SU-DHL-6 (cell line): ENCODE data around the gene HTR4.

Experiments used
- H2AFZ ChIP-seq: fragments of 200-600 bp; sonication (generic); 2 replicates; pipeline ENCODE4 v1.6.1; 2014; ENCODE audit warnings: low read depth, mild to moderate bottlenecking, moderate library complexity, mixed read lengths, antibody characterized with exemption, low read length; ENCODE audit not compliant: severe bottlenecking
- H3F3A ChIP-seq: fragments of 200-600 bp; shearing (Covaris generic); 2 replicates; pipeline ENCODE4 v1.6.0; 2016; ENCODE audit warnings: antibody characterized with exemption, mild to moderate bottlenecking; ENCODE audit not compliant: insufficient read depth
- H3K27ac ChIP-seq: fragments of 200-600 bp; sonication (generic); 2 replicates; pipeline ENCODE4 v1.5.1; 2016; ENCODE audit warnings: low read depth, mild to moderate bottlenecking, low read length, moderate library complexity, mixed read lengths
- H3K27me3 ChIP-seq: fragments of 200-600 bp; sonication (generic), shearing (Covaris generic); 2 replicates; pipeline ENCODE4 v1.6.0; 2014; ENCODE audit warnings: mild to moderate bottlenecking, low read length
- H3K36me3 ChIP-seq: fragments of 200-600 bp; sonication (generic); 2 replicates; pipeline ENCODE4 v1.6.1; 2014; ENCODE audit warnings: mild to moderate bottlenecking, low read length, mixed read lengths
- H3K4me2 ChIP-seq: fragments of 300-600, 200-600 bp; shearing (Covaris generic), sonication (generic); 2 replicates; pipeline ENCODE4 v1.6.0; 2014; ENCODE audit warnings: low read length, low read depth, mild to moderate bottlenecking; ENCODE audit not compliant: poor library complexity, severe bottlenecking
- H3K4me3 ChIP-seq: fragments of 200-600 bp; sonication (generic); 2 replicates; pipeline ENCODE4 v1.5.1; 2014; ENCODE audit warnings: antibody characterized with exemption, low read length, mild to moderate bottlenecking, mixed read lengths; ENCODE audit not compliant: insufficient read depth, poor library complexity, severe bottlenecking
- H3K79me2 ChIP-seq: fragments of 200-600 bp; sonication (generic); 2 replicates; pipeline ENCODE4 v1.6.1; 2014; ENCODE audit warnings: mild to moderate bottlenecking, low read length, moderate library complexity; ENCODE audit not compliant: insufficient read depth
- H3K9ac ChIP-seq: fragments of 200-600 bp; sonication (generic); 2 replicates; pipeline ENCODE4 v1.7.0; 2014; ENCODE audit warnings: mild to moderate bottlenecking, low read length
- H3K9me2 ChIP-seq: fragments of 200-600 bp; sonication (generic); replicated peaks from 2 replicates; pipeline ENCODE4 v1.6.1; 2014; ENCODE audit warnings: low read length; ENCODE audit not compliant: insufficient read depth
- H3K9me3 ChIP-seq: fragments of 200-600 bp; sonication (generic); 2 replicates; pipeline ENCODE4 v1.6.1; 2014; ENCODE audit warnings: low read length, mixed read lengths; ENCODE audit not compliant: insufficient read depth
- H4K20me1 ChIP-seq: fragments of 200-600 bp; sonication (generic); 2 replicates; pipeline ENCODE4 v1.6.1; 2014; ENCODE audit warnings: low read depth, mild to moderate bottlenecking, antibody characterized with exemption, low read length, moderate library complexity, mixed read lengths
- CTCF ChIP-seq: fragments of 200-600 bp; sonication (generic); IDR thresholded peaks from one replicate; pipeline ENCODE4 v1.5.1; 2017; ENCODE audit warnings: antibody characterized with exemption, mild to moderate bottlenecking, low read length, moderate library complexity; ENCODE audit not compliant: insufficient read depth, poor library complexity, severe bottlenecking
- EZH2phosphoT487 ChIP-seq: fragments of 200-600 bp; sonication (generic), shearing (Covaris generic); conservative IDR thresholded peaks from 2 replicates; pipeline ENCODE4 v1.6.1; 2018; ENCODE audit warnings: mild to moderate bottlenecking, antibody characterized with exemption, low read length, moderate library complexity, mixed read lengths

Gene HTR4

GRCh38 chr5:148607406-148607805 is 46.9 kb downstream of the HTR4 start:
- Histone ChIP-seq H3K27ac (no peak overlapping the region), H3K9me3 (no peaks in the 10 kb centered on the region), H3K4me2 (no peak overlapping the region), H3F3A (no peaks in the 10 kb centered on the region), H3K9ac (no peak overlapping the region), H3K4me3 (no peak overlapping the region), H3K36me3 (no peaks in the 10 kb centered on the region), H2AFZ (no peak overlapping the region), H4K20me1 (no peaks in the 10 kb centered on the region), H3K9me2 (no peaks in the 10 kb centered on the region), H3K79me2 (no peaks in the 10 kb centered on the region), H3K27me3 (no peaks in the 10 kb centered on the region; the same call in 1 of the 2 replicates)
- TF ChIP-seq CTCF = no peak
- no peak for TF ChIP-seq EZH2phosphoT487

- Histone ChIP-seq H3K79me2 (no peaks in the 10 kb centered on the region), H3K27me3 (no peaks in the 10 kb centered on the region; the same call in 1 of the 2 replicates), H3K4me3 (no peak overlapping the region), H3K9me2 (no peaks in the 10 kb centered on the region), H3K9me3 (no peaks in the 10 kb centered on the region), H2AFZ (no peak overlapping the region), H3K9ac (no peak overlapping the region), H4K20me1 (no peaks in the 10 kb centered on the region), H3F3A (no peaks in the 10 kb centered on the region), H3K36me3 (no peaks in the 10 kb centered on the region), H3K4me2 (no peak overlapping the region), H3K27ac (no peak overlapping the region)
- no peak for TF ChIP-seq EZH2phosphoT487
- no peak for TF ChIP-seq CTCF
Observed at GRCh38 chr5:148606296-148606695, 48.0 kb downstream of the HTR4 start.

- H3K9me2 ChIP-seq = no peaks in the 10 kb centered on the region
- no peak overlapping the region for H3K27ac ChIP-seq
- no peaks in the 10 kb centered on the region for H3K36me3 ChIP-seq
- H4K20me1 ChIP-seq = no peaks in the 10 kb centered on the region
- no peak overlapping the region for H2AFZ ChIP-seq
- H3K4me3 ChIP-seq = no peak overlapping the region
- H3F3A ChIP-seq = no peaks in the 10 kb centered on the region
- TF ChIP-seq CTCF (no peak), EZH2phosphoT487 (no peak)
- no peak overlapping the region for H3K4me2 ChIP-seq
- no peak overlapping the region for H3K9ac ChIP-seq
- H3K27me3 ChIP-seq = no peaks in the 10 kb centered on the region; the same call in 1 of the 2 replicates
- no peaks in the 10 kb centered on the region; the same call in 1 of the 2 replicates for H3K9me3 ChIP-seq
- H3K79me2 ChIP-seq = no peaks in the 10 kb centered on the region
Observed at GRCh38 chr5:148599187-148599586, 55.1 kb downstream of the HTR4 start.

GRCh38 chr5:148595697-148596096 is 58.6 kb downstream of the HTR4 start:
- Histone ChIP-seq H3F3A (no peaks in the 10 kb centered on the region), H3K27ac (no peak overlapping the region), H3K79me2 (no peaks in the 10 kb centered on the region), H3K9ac (no peak overlapping the region), H3K36me3 (no peaks in the 10 kb centered on the region), H3K4me2 (no peak overlapping the region), H3K9me3 (no peaks in the 10 kb centered on the region; the same call in 1 of the 2 replicates), H3K4me3 (no peak overlapping the region), H3K27me3 (no peaks in the 10 kb centered on the region), H2AFZ (no peak overlapping the region), H3K9me2 (no peaks in the 10 kb centered on the region), H4K20me1 (no peaks in the 10 kb centered on the region)
- TF ChIP-seq EZH2phosphoT487 (no peak), CTCF (no peak)
